NT2/D1 (cell line): ENCODE results near the gene CREB3L2.

Experiments
- SUZ12 ChIP-seq: IDR thresholded peaks from 2 replicates; pipeline ENCODE4 v1.6.1; 2011; ENCODE audit not compliant: insufficient read length, insufficient read depth; ENCODE audit errors: extremely low read depth
- ZNF274 ChIP-seq: IDR thresholded peaks from 2 replicates; pipeline ENCODE4 v1.6.1; 2011; ENCODE audit warnings: mild to moderate bottlenecking, low read depth, low read length

GRCh38 chr7:137881607-137882260 lies 120.2 kb downstream of the CREB3L2 start:
- no peak for TF ChIP-seq ZNF274
- no peak for TF ChIP-seq SUZ12
